Tibial nerve (tissue), 4 donors: ENCODE measurements around the gene OR6S1.

Experiments used
- CTCF ChIP-seq, 5 experiments: fragments of 200-600 bp in 3 of 5; fragments of 450-650 bp in 2 of 5; sonication (generic) in 3 of 5; IDR thresholded peaks; one replicate each; pipeline ENCODE4 v1.5.1; 2016 to 2019; ENCODE audit warnings: antibody characterized with exemption in 5 of 5, mild to moderate bottlenecking in 3 of 5, moderate library complexity in 2 of 5
- EP300 ChIP-seq, 2 donors: sonication (generic); formaldehyde crosslinking; IDR thresholded peaks; one replicate each; pipeline ENCODE4 v1.6.1; 2017; ENCODE audit warnings: antibody characterized with exemption in 2 of 2, mild to moderate bottlenecking in 1 of 2
- POLR2A ChIP-seq, 2 donors: fragments of 450-650 bp; IDR thresholded peaks; one replicate each; pipeline ENCODE4 v1.6.1; 2017; ENCODE audit warnings: antibody characterized with exemption in 2 of 2, mild to moderate bottlenecking in 2 of 2, moderate library complexity in 2 of 2

DNA sequence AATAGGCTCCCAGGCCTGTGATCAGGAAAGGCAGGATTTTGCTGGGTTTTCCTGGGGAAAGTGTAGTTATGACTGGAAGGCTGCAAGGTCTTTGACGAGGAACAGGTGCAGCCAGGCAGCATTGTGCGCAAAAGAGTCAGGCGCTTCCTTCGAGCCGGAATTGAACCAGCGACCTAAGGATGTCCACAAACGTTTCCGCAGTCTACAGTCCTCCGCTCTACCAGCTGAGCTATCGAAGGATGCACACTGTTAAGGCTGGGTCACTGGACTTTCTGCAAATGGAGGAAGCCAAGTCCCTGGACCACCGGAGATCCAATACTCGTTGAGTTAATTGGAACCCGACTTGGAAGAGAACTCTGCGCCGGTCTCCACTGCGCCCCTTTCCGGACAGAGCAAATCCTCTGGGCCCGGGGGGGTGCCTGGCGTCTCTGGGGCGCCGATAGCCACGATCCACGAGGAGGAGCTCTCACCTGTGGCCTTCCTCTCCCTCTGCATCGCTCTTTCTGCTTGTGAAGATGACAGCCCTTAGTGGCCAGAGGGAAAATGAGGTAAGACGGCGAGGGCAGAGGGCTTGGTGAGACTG lies 18.4 kb upstream of the OR6S1 start:
- no peak for TF ChIP-seq CTCF (IDR thresholded peaks at IDR 0.05)
- TF ChIP-seq POLR2A (IDR thresholded peaks at IDR 0.05): no peak
- TF ChIP-seq EP300 (IDR thresholded peaks at IDR 0.05): no peak
